ENCODE results near the gene GUCY1A2. TPM values are rescaled to one million over a fixed set of nuclear protein-coding genes. Genes with fewer than 3 reads are reported as not detected.

GUCY1A2 gene
- total RNA-seq, 3 donors from 2014 or later, result 0.03 to 0.05 TPM; not detected in 1

DNA sequence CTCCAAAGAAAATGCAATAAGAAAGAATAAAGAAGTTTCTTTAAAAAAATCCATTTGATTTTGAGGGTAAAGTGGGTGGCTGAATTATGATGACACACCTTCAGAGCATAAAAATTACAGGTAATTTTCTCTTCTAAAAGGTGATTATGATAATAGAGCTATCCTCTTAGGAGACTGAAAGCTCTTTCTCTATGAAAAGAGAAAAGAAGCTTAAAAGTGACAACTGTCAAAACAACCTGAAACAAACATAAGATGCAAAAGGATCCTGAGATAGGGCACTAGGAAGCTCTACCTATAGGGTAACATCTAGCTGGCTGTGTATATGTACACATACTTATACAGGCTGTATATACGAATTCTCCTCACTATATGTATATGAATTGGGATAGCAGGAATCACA is 270.2 kb downstream of the GUCY1A2 start:
- Mint-ChIP-seq H3K9me3 (peaks cover 3% of the 10 kb centered on the region), H3K4me3 (no peak overlapping the region)

DNA sequence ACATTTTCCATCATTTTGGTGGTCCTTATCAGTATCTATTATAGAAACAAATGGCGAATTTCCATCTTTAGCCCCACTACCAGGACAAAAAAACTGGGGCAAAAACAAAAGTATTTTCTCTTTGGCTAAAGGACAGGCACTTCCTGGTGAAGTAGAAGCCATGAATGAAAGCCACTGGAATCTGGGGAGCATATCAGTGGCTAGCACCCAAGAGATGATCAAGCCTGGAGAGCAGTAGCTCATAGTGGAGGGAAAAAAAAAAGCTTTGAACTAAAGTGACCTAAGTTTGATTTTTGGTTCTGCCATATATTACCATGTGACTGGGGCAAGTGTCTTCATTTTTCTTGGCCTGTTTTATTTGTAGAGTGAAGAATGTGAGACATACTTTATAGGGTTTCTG is 272.3 kb downstream of the GUCY1A2 start:
- Mint-ChIP-seq H3K4me1 (ENCODE audit: low read depth) (no peaks in the 10 kb centered on the region), H3K36me3 (ENCODE audit: insufficient read depth) (no peaks in the 10 kb centered on the region), H3K4me3 (no peak overlapping the region), H3K9me3 (no peaks in the 10 kb centered on the region), H3K27me3 (ENCODE audit: low read depth) (no peaks in the 10 kb centered on the region)
- ATAC-seq, result no peak
- DNase-seq, result no peak

More for the DNA sequence above, 270.2 kb downstream of the GUCY1A2 start:
- no peaks in the 10 kb centered on the region for H3K4me1 Mint-ChIP-seq (ENCODE audit: low read depth)
- no peaks in the 10 kb centered on the region for H3K36me3 Mint-ChIP-seq (ENCODE audit: insufficient read depth)
- no peaks in the 10 kb centered on the region for H3K27me3 Mint-ChIP-seq (ENCODE audit: low read depth)
- ATAC-seq (no peak), DNase-seq (no peak)

DNA sequence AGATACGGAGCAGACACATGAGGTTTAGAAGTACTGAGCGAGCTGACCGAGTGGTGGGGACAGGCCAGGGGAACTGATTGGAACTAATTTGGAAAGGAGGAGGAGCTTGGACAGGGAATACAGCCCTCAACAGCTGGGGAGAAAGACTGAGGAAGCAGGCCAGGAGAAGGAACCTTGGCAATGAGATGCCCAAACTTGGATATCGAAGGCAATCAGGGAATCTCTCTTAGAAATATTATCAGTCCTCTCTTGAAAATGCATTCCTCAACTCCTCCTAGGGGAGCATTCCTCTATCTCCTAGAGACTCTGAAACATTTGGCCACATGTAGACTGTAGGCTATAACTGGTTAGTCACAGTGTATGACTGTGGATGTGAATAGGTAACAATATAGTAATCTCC is 284.6 kb downstream of the GUCY1A2 start:
- H3K4me3 Mint-ChIP-seq, result no peak overlapping the region
- H3K36me3 Mint-ChIP-seq (ENCODE audit: insufficient read depth), result no peaks in the 10 kb centered on the region
- no peaks in the 10 kb centered on the region for H3K4me1 Mint-ChIP-seq (ENCODE audit: low read depth)
- DNase-seq (no peak), ATAC-seq (no peak)
- peaks cover 21% of the 10 kb centered on the region for H3K9me3 Mint-ChIP-seq
- no peaks in the 10 kb centered on the region for H3K27me3 Mint-ChIP-seq (ENCODE audit: low read depth)

DNA sequence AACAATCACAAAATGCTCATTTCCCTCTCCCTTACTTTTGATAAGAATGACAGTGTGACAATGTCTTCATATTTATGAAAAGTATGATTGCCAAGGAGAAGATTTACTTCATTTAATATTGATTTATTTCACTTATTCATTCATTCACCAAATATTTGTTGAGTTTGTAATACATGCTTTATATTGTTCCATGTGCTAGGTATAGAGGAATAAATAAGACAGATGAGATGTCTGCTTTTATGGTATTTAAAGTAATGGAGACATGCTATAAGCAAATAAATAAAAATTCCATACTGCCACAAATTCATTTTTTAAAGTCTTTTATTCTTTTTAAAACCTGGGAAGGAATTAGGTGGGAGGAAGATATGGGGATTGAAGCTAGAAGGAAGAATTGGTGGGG is 289.4 kb downstream of the GUCY1A2 start:
- Mint-ChIP-seq H3K4me3 (no peak overlapping the region), H3K4me1 (ENCODE audit: low read depth) (no peaks in the 10 kb centered on the region), H3K36me3 (ENCODE audit: insufficient read depth) (no peaks in the 10 kb centered on the region), H3K9me3 (peaks cover 8% of the 10 kb centered on the region), H3K27me3 (ENCODE audit: low read depth) (no peaks in the 10 kb centered on the region)
- no peak for ATAC-seq
- DNase-seq, result no peak

DNA sequence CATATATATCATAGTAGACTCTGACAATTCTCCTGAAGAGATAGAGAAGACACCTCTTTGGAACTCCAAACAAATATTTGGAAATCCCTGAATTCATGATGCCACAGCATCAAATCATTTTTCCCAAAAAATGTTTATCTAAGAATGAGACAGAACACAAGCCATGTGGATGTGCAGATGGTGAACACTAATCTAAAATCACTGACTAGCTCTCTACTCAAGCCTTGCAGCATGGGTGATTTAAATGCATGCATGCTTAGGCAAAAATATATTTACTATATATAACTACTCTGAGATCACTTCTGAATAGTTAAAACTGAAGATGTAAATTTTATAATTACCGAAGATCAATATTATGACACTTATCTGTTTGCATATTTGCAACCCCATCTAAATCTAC is 289.9 kb downstream of the GUCY1A2 start:
- Mint-ChIP-seq H3K4me3 (no peak overlapping the region), H3K9me3 (peaks cover 8% of the 10 kb centered on the region), H3K27me3 (ENCODE audit: low read depth) (no peaks in the 10 kb centered on the region), H3K36me3 (ENCODE audit: insufficient read depth) (no peaks in the 10 kb centered on the region), H3K4me1 (ENCODE audit: low read depth) (no peaks in the 10 kb centered on the region)
- no peak for ATAC-seq
- DNase-seq, result no peak

DNA sequence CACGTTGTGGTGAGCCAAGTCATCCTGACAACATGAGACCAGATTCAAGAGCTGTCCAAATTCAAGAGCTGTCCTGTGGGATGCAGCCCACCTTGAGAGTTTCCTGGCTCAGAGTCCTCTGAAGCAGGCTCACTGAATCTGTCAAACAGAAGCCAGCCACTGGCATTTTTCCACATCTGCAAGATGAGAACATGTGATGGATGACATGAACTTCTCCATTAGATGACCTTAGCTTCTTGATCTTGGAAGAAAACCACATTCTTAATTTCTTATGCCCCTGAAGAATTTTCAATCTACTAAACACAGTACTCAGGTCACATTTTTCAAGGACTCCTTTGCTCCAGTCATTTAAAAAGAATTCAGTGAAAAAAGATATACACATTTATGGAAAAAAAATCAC is 291.0 kb downstream of the GUCY1A2 start:
- ATAC-seq (no peak), DNase-seq (no peak)
- Mint-ChIP-seq H3K36me3 (ENCODE audit: insufficient read depth) (no peaks in the 10 kb centered on the region), H3K4me3 (no peak overlapping the region), H3K4me1 (ENCODE audit: low read depth) (no peaks in the 10 kb centered on the region), H3K9me3 (peaks cover 8% of the 10 kb centered on the region), H3K27me3 (ENCODE audit: low read depth) (no peaks in the 10 kb centered on the region)

DNA sequence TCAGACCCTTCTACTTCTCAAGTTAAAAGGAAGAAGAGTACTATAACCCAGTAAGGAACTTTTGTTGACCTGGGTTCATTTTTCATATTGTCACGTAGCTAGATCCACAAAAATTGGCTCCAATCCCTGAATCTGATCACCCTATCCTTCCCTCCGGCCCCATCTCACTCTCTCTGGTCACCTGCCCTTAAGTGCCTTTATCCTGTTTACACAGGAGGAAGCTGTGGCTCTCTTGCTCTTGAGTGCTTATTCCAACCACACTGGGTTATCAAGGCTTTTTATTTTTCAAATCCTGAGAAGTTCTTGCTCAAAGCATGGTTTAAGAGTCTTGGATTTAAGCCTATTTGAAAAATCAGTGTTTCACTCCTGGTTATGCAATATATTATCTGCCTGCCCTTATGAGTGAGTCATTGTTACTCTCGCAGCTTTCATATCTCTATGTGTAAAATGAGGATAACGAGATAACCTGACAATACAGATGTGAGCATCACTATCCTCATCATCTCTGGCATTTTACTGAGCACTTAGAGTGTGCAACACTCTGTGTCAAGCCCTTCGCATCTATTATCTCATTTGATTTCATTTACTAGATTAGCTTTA is 293.9 kb downstream of the GUCY1A2 start:
- ATAC-seq (no peak), DNase-seq (no peak)
- Mint-ChIP-seq H3K27me3 (ENCODE audit: low read depth) (no peaks in the 10 kb centered on the region), H3K36me3 (ENCODE audit: insufficient read depth) (no peaks in the 10 kb centered on the region), H3K4me1 (ENCODE audit: low read depth) (no peaks in the 10 kb centered on the region), H3K9me3 (no peaks in the 10 kb centered on the region), H3K4me3 (no peak overlapping the region)

DNA sequence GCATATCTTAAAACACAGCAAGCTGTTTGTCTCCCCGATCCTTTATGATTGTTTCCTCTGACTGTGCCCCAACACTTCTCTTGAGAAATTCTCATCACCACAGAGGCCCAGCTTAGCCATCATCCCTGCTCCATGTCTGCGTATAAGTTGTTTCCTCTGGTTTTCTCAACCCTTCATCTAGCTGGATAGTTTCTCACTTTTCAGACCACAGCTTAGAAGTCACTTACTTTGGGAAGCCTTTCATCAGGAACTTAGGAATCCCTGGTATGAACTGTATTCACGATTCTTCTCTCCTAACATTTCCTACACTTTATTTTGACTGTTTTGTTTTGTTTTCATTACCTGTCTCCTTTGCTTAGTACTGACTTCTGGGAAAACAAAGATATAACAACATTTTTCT is 295.2 kb downstream of the GUCY1A2 start:
- ATAC-seq, result no peak
- DNase-seq, result no peak
- H3K36me3 Mint-ChIP-seq (ENCODE audit: insufficient read depth), result no peaks in the 10 kb centered on the region
- H3K4me1 Mint-ChIP-seq (ENCODE audit: low read depth), result no peaks in the 10 kb centered on the region
- no peak overlapping the region for H3K4me3 Mint-ChIP-seq
- no peaks in the 10 kb centered on the region for H3K9me3 Mint-ChIP-seq
- no peaks in the 10 kb centered on the region for H3K27me3 Mint-ChIP-seq (ENCODE audit: low read depth)

DNA sequence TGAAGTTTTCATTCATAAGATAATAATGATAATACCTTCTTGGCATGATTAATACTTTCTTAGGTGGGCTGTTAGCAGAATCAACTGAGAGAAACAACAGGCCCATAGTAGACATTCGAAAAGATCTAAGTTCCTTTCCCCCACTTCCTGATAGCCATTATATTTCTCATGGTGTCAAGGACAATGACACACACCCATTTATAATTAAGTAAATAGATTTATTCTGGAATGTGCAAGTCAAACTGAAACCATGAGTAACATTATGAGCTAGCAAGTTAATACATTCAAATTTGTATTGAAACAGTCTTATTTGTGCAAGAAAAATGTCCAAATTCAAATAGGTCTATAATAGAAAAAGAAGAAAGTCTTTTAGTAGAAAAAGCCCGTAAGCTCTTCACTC is 301.1 kb downstream of the GUCY1A2 start:
- DNase-seq (no peak), ATAC-seq (no peak)
- Mint-ChIP-seq H3K9me3 (no peaks in the 10 kb centered on the region), H3K4me1 (ENCODE audit: low read depth) (no peaks in the 10 kb centered on the region), H3K4me3 (no peak overlapping the region), H3K36me3 (ENCODE audit: insufficient read depth) (no peaks in the 10 kb centered on the region), H3K27me3 (ENCODE audit: low read depth) (no peaks in the 10 kb centered on the region)

DNA sequence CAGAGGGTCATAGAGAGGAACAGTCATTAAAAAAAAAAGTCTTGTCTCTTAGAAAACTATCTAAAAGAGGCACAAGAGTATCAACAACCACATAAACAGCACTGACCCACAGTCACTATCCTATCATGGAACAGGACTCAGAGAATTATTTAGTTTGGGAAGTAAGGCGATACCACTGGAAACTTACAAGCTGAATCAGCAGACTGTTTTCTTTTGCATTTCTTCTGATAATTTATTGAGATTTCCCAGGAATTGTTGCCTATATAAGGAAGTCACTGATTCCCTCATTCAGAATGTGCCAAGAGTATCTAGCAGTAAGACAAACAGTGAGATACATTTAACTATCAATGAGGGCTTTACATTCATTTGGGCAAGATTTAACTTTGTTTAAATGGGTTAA is 304.1 kb downstream of the GUCY1A2 start:
- H3K36me3 Mint-ChIP-seq (ENCODE audit: insufficient read depth), result no peaks in the 10 kb centered on the region
- ATAC-seq (no peak), DNase-seq (no peak)
- no peaks in the 10 kb centered on the region for H3K4me1 Mint-ChIP-seq (ENCODE audit: low read depth)
- H3K27me3 Mint-ChIP-seq (ENCODE audit: low read depth), result no peaks in the 10 kb centered on the region
- H3K9me3 Mint-ChIP-seq, result no peaks in the 10 kb centered on the region
- no peak overlapping the region for H3K4me3 Mint-ChIP-seq

DNA sequence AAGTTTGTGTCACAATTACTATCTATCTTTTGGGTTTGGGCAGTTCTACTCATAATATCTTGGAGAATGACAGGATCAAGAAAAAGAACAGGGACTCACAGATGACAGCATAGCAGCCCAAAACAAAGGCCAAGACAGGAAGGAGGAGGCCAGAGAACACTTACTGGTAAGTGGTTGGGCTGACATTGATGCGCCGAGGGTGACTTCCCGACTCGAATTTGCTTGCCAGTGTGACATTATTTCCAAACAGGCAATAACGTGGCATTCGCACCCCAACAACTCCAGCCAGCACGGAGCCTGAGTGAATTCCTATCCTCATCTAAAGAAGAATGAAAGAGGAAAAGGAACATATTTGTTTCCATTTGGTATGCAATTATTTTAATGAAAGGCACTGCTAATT is 309.9 kb downstream of the GUCY1A2 start:
- Mint-ChIP-seq H3K27me3 (ENCODE audit: low read depth) (no peaks in the 10 kb centered on the region), H3K9me3 (no peaks in the 10 kb centered on the region), H3K4me1 (ENCODE audit: low read depth) (no peaks in the 10 kb centered on the region), H3K4me3 (no peak overlapping the region), H3K36me3 (ENCODE audit: insufficient read depth) (no peaks in the 10 kb centered on the region)
- DNase-seq (no peak), ATAC-seq (no peak)

DNA sequence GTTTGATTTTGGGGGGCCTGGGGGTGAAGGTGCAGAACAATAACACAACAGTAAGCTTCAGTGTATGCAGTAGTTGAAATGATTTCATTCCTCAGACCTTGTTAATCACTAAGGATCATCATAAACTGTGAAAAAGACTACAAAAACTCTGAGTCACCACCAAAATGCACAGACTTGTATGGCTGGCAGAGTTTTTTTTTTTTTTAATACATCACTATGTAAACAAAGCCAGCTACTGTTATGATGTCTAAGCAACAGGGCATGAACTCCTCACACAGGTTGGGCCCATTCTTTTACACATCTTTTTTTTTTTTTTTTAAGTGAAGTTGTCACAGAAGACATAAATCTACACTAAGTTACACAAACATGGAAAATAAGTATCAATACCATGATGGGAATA is 311.9 kb downstream of the GUCY1A2 start:
- H3K27me3 Mint-ChIP-seq (ENCODE audit: low read depth), result no peaks in the 10 kb centered on the region
- no peak for ATAC-seq
- H3K36me3 Mint-ChIP-seq (ENCODE audit: insufficient read depth), result no peaks in the 10 kb centered on the region
- no peak overlapping the region for H3K4me3 Mint-ChIP-seq
- no peaks in the 10 kb centered on the region for H3K4me1 Mint-ChIP-seq (ENCODE audit: low read depth)
- H3K9me3 Mint-ChIP-seq, result peaks cover 3% of the 10 kb centered on the region
- no peak for DNase-seq

DNA sequence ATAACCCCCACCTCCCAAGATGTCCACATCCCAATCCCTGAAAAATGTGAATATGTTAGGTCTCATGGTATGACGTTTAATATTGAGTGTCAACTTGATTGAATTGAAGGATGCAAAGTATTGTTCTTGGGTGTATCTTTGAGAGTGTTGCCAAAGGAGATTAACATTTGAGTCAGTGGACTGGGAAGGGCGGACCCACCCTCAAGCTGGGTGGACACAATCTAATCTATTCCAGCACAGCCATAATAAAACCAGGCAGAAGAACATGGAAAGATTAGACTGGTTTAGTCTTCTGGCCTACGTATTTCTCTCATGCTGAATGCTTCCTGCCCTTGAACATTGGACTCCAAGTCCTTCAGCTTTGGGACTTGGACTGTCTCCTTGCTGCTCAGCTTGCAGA is 315.5 kb downstream of the GUCY1A2 start:
- no peaks in the 10 kb centered on the region for H3K36me3 Mint-ChIP-seq (ENCODE audit: insufficient read depth)
- DNase-seq, result no peak
- H3K4me3 Mint-ChIP-seq, result no peak overlapping the region
- no peaks in the 10 kb centered on the region for H3K27me3 Mint-ChIP-seq (ENCODE audit: low read depth)
- no peak for ATAC-seq
- peaks cover 3% of the 10 kb centered on the region for H3K9me3 Mint-ChIP-seq
- no peaks in the 10 kb centered on the region for H3K4me1 Mint-ChIP-seq (ENCODE audit: low read depth)

DNA sequence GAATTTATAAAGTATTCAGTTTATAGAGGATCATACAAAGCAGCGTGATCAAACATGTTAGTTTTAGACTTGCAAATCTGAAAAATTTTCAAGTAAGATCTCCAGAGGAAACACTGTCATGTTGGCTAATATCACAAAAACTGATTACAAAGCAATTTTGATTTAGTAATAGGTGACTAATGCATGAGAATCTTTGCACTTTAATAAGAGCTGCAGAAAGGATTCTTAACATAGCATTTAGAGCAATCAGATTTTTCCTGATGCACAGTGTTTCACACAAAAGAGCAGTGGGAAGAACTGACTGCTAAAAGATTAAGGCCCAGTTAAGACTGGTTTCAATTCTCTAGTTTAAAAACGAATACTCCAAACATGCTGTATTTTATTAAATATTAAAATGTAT is 321.2 kb downstream of the GUCY1A2 start:
- Mint-ChIP-seq H3K27me3 (ENCODE audit: low read depth) (no peaks in the 10 kb centered on the region), H3K9me3 (peaks cover 4% of the 10 kb centered on the region), H3K4me1 (ENCODE audit: low read depth) (no peaks in the 10 kb centered on the region), H3K4me3 (no peak overlapping the region), H3K36me3 (ENCODE audit: insufficient read depth) (no peaks in the 10 kb centered on the region)
- no peak for ATAC-seq
- no peak for DNase-seq

DNA sequence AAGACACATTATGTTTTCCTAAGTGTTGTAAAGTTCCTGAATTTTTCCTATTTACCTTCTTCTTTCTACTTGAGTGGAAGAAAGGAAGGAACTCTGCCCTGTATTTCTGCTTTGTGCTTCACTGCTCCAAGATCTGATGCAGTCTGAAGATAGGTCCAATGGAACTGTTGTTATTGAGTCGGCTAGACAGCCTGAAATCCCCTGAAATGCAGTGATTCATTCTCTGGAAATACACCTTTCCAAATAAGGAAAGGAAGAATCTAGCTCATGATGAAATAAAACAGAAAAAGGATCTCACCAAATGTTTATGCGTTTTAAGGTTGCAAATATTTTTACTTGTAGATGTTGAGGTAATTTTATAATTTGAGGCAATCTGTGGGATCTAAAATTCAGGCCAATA is 322.8 kb downstream of the GUCY1A2 start:
- no peaks in the 10 kb centered on the region for H3K36me3 Mint-ChIP-seq (ENCODE audit: insufficient read depth)
- no peak overlapping the region for H3K4me3 Mint-ChIP-seq
- no peaks in the 10 kb centered on the region for H3K4me1 Mint-ChIP-seq (ENCODE audit: low read depth)
- ATAC-seq (no peak), DNase-seq (no peak)
- peaks cover 4% of the 10 kb centered on the region for H3K9me3 Mint-ChIP-seq
- H3K27me3 Mint-ChIP-seq (ENCODE audit: low read depth), result no peaks in the 10 kb centered on the region

DNA sequence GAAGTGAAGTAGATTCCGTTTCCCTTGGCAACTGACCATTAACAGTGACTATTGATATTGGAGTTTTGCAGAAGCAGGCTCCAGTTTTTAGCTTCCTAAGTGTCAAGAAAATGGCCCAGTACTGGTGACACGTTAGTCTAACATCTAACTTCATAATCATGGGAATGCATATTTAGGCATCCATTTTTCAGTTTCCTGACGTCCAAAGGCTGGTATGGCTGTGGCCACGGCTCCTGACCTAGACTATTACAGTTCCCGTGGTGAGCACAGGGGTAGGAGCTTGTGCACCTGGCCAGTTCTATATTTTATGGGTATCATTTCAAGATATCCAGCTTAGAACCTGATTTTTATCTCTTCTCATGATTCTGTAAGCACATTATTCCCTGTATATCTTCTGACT is 323.8 kb downstream of the GUCY1A2 start:
- Mint-ChIP-seq H3K4me1 (ENCODE audit: low read depth) (no peaks in the 10 kb centered on the region), H3K36me3 (ENCODE audit: insufficient read depth) (no peaks in the 10 kb centered on the region), H3K27me3 (ENCODE audit: low read depth) (no peaks in the 10 kb centered on the region), H3K9me3 (peaks cover 4% of the 10 kb centered on the region), H3K4me3 (no peak overlapping the region)
- DNase-seq (no peak), ATAC-seq (no peak)

Data from activated T-cell treated with anti-CD3 and anti-CD28 coated beads, Interleukin-2, amount 50 U/mL, for 4 hours (primary cell).